OCI-LY7 (cell line): ENCODE results near the gene DPF3. TPM values are rescaled to one million over a fixed set of nuclear protein-coding genes. Genes with fewer than 3 reads are reported as not detected.

Experiments
- BruUV-seq: library from RNA; stranded (reverse); fragments of 400-500 nt; replicated peaks from 2 replicates; lab custom pipeline; 2021; lab: Mats Ljungman, UMichigan
- CTCF ChIA-PET: fragments of 300-600 bp; sonication (Branson Sonifier 250); formaldehyde crosslinking; loops from one replicate; lab custom pipeline; 2022; ENCODE audit warnings: antibody characterized with exemption; ENCODE audit not compliant: unreplicated experiment; lab: Charles Lee
- POLR2A ChIA-PET: fragments of 300-600 bp; sonication (Branson Sonifier 250); formaldehyde crosslinking; loops from one replicate; lab custom pipeline; 2022; ENCODE audit warnings: antibody characterized with exemption; lab: Charles Lee
- DNase-seq: peaks from one replicate; pipeline ENCODE4 v3.0.0-alpha.2; 2015; ENCODE audit warnings: low spot score
- H2AFZ ChIP-seq: fragments of 200-600 bp; sonication (generic), shearing (Covaris generic); 2 replicates; pipeline ENCODE4 v1.6.1; 2014; ENCODE audit warnings: mild to moderate bottlenecking, antibody characterized with exemption, low read length, moderate library complexity
- H3K27ac ChIP-seq: fragments of 200-600 bp; sonication (generic); 2 replicates; pipeline ENCODE4 v1.5.1; 2014; ENCODE audit warnings: mixed run types, low read depth, mild to moderate bottlenecking, moderate library complexity, low read length, inconsistent platforms; ENCODE audit not compliant: poor library complexity, severe bottlenecking
- H3K36me3 ChIP-seq: fragments of 200-600 bp; sonication (generic); 2 replicates; pipeline ENCODE4 v1.6.1; 2014; ENCODE audit warnings: mild to moderate bottlenecking, antibody characterized with exemption, low read length, moderate library complexity, mixed read lengths; ENCODE audit not compliant: insufficient read depth
- H3K4me1 ChIP-seq: fragments of 200-600 bp; sonication (generic); 2 replicates; pipeline ENCODE4 v1.5.1; 2014; ENCODE audit warnings: mild to moderate bottlenecking, low read length; ENCODE audit not compliant: insufficient read depth, poor library complexity, severe bottlenecking
- H3K4me2 ChIP-seq: fragments of 200-600 bp; sonication (generic); 2 replicates; pipeline ENCODE4 v1.6.1; 2014; ENCODE audit warnings: mild to moderate bottlenecking, low read length
- H3K4me3 ChIP-seq: fragments of 200-600 bp; sonication (generic); 2 replicates; pipeline ENCODE4 v1.5.1; 2014; ENCODE audit warnings: mild to moderate bottlenecking, low read depth, low read length; ENCODE audit not compliant: poor library complexity, severe bottlenecking
- H3K79me2 ChIP-seq: fragments of 200-600 bp; sonication (generic); 2 replicates; pipeline ENCODE4 v1.6.1; 2016; ENCODE audit warnings: low read depth, mild to moderate bottlenecking, low read length, moderate library complexity, mixed read lengths; ENCODE audit not compliant: insufficient read depth
- H3K9me2 ChIP-seq: fragments of 200-600 bp; sonication (generic); 2 replicates; pipeline ENCODE4 v1.6.1; 2016; ENCODE audit warnings: mild to moderate bottlenecking, low read length, mixed read lengths; ENCODE audit not compliant: insufficient read depth
- H3K9me3 ChIP-seq: fragments of 200-600 bp; sonication (generic); 2 replicates; pipeline ENCODE4 v1.6.1; 2014; ENCODE audit warnings: mild to moderate bottlenecking, mixed run types, low read length, mixed read lengths
- H4K20me1 ChIP-seq: fragments of 200-600 bp; sonication (generic); 2 replicates; pipeline ENCODE4 v1.6.1; 2014; ENCODE audit warnings: mild to moderate bottlenecking, antibody characterized with exemption, low read length, moderate library complexity, mixed read lengths; ENCODE audit not compliant: insufficient read depth
- EZH2phosphoT487 ChIP-seq: fragments of 200-600 bp; sonication (generic); IDR thresholded peaks from 2 replicates; pipeline ENCODE4 v1.6.1; 2018; ENCODE audit warnings: low read depth, borderline replicate concordance, mild to moderate bottlenecking, mixed run types, antibody characterized with exemption, low read length, moderate library complexity, mixed read lengths
- intact Hi-C: fragments of 100-400 bp; cut with micrococcal nuclease; formaldehyde crosslinking; loops from one replicate; pipeline ENCODE4 v1.10.0; 2022; ENCODE audit not compliant: unreplicated experiment
- total RNA-seq, 2 experiments: library from RNA; depleted of rRNA in 1 of 2; stranded (reverse); fragments of >200 nt in 1 of 2; shearing (Covaris generic) in 1 of 2; gene quantifications; 2 replicates each; pipeline ENCODE4 v1.2.3, GENCODE V29; 2014 to 2022
- TF ChIP-seq, protein P1 (sequence below): fragments of 200-600 bp; sonication (generic); conservative IDR thresholded peaks from 2 replicates; pipeline ENCODE4 v1.5.1; 2014; ENCODE audit warnings: mild to moderate bottlenecking, antibody characterized with exemption, low read length, moderate library complexity, mixed read lengths

Gene DPF3
- total RNA-seq, 2 experiments from 2014 or later: 0.42 TPM; not detected in 1

DNA sequence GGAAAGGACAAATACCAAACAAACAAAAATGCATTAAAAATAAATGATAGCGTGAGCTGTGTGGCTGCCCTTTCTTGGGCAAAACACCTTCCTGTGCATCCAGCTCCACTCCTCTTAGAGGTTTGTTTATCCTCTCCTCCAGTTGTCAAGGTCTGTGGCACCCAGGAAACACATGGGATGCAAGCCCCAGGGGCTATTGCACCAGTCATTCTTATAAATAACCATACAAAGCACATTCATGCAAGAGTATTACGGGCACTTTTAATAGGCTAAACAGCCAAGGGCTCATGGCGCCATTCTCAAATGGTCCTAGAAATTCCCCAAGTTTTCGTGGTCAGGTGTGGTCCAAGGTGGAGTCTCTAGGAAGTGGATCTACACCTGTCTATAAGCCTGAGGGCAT is 257.0 kb downstream of the DPF3 start:
- Histone ChIP-seq H2AFZ (no peak overlapping the region), H3K4me2 (no peak overlapping the region), H3K9me3 (no peaks in the 10 kb centered on the region), H3K36me3 (no peaks in the 10 kb centered on the region), H4K20me1 (no peaks in the 10 kb centered on the region), H3K9me2 (no peaks in the 10 kb centered on the region), H3K4me3 (no peak overlapping the region), H3K79me2 (no peaks in the 10 kb centered on the region), H3K4me1 (no peaks in the 10 kb centered on the region), H3K27ac (no peak overlapping the region)
- ChIA-PET POLR2A (no interaction called here), CTCF (no interaction called here)
- no TSS peak for BruUV-seq
- intact Hi-C loops: no loop called here
- TF ChIP-seq, protein P1, sequence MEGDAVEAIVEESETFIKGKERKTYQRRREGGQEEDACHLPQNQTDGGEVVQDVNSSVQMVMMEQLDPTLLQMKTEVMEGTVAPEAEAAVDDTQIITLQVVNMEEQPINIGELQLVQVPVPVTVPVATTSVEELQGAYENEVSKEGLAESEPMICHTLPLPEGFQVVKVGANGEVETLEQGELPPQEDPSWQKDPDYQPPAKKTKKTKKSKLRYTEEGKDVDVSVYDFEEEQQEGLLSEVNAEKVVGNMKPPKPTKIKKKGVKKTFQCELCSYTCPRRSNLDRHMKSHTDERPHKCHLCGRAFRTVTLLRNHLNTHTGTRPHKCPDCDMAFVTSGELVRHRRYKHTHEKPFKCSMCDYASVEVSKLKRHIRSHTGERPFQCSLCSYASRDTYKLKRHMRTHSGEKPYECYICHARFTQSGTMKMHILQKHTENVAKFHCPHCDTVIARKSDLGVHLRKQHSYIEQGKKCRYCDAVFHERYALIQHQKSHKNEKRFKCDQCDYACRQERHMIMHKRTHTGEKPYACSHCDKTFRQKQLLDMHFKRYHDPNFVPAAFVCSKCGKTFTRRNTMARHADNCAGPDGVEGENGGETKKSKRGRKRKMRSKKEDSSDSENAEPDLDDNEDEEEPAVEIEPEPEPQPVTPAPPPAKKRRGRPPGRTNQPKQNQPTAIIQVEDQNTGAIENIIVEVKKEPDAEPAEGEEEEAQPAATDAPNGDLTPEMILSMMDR: no peak
- no peak for TF ChIP-seq EZH2phosphoT487
- no peak for DNase-seq

DNA sequence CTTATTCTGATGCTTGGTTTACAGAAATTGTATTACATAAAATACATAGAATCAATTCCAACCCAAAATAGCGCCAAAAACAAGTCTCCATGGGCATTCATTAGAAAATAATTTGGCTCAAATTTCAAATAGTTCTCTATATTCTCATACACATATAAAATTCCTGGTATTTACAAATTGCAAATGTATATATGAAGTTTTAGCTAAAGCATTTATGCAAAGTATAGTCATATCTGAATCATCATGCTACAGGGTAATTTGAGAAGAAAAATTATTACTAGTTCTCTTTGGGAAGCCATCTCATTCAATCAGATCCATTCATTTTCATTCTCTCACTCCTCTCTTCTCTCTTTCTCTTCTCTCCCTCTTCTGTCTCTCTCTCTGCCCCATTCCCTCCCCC is 257.8 kb downstream of the DPF3 start:
- H4K20me1 ChIP-seq: no peaks in the 10 kb centered on the region
- DNase-seq: no peak
- H3K27ac ChIP-seq: no peak overlapping the region
- H3K9me2 ChIP-seq: no peaks in the 10 kb centered on the region
- TF ChIP-seq EZH2phosphoT487: no peak
- TF ChIP-seq, protein P1: no peak
- ChIA-PET POLR2A (no interaction called here), CTCF (no interaction called here)
- no peak overlapping the region for H2AFZ ChIP-seq
- no peak overlapping the region for H3K4me3 ChIP-seq
- no peaks in the 10 kb centered on the region for H3K9me3 ChIP-seq
- no TSS peak for BruUV-seq
- intact Hi-C loops: no loop called here
- no peak overlapping the region for H3K4me2 ChIP-seq
- no peaks in the 10 kb centered on the region for H3K79me2 ChIP-seq
- no peaks in the 10 kb centered on the region for H3K4me1 ChIP-seq
- no peaks in the 10 kb centered on the region for H3K36me3 ChIP-seq

DNA sequence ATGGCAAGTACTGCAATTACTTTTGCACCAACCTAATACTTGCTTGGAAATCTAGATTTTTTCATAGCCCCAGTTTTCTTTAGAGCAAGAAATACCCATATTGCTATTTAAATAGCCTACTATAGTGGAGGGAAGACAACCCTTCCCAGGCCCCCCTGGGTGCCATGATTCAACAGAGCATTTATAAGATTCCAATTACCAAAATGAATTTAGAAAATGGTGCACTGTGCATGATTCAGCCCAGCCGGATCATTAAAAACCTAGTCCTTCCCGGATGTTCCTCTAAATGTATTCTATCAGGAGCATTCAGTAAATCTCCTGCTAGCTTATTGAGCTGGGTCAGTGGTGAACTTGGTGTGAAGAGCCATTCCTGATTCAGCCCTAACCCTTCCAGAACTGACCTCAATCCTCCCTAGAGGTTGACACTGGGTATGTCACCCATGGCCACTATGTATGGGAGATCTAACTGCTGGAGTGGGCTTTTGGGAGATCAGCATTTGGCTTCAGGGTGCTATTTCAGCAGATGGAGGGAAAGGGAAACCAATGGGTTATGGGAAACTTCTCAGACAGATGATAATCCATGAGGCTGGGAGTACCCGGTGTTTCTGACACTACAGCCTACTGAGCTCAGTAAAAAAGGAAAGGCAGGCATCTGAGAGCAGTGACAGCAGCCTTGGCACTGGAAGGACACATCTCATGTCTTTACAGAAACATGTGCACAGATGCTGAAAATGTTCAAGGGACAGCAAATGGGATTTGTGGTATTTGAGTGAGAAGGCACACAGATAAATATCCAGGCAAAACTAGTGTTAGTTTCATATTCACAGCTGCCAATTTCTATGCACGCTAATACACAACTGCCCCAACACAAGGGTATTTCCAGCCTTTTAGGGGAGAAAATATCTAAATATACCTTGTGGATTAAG is 258.9 kb downstream of the DPF3 start:
- no peaks in the 10 kb centered on the region for H3K9me3 ChIP-seq

More for the DNA sequence above, 258.9 kb downstream of the DPF3 start:
- Histone ChIP-seq H3K9me2 (no peaks in the 10 kb centered on the region), H3K27ac (no peak overlapping the region), H4K20me1 (no peaks in the 10 kb centered on the region), H2AFZ (no peak overlapping the region), H3K4me3 (no peak overlapping the region), H3K79me2 (no peaks in the 10 kb centered on the region), H3K4me2 (no peak overlapping the region), H3K4me1 (no peaks in the 10 kb centered on the region), H3K36me3 (no peaks in the 10 kb centered on the region)
- POLR2A ChIA-PET: no interaction called here
- no TSS peak for BruUV-seq
- no peak for DNase-seq
- intact Hi-C loops: no loop called here
- CTCF ChIA-PET: no interaction called here
- TF ChIP-seq, protein P1: no peak
- no peak for TF ChIP-seq EZH2phosphoT487
